ENCODE measurements around the gene MUC6. TPM values are rescaled to one million over a fixed set of nuclear protein-coding genes. Genes with fewer than 3 reads are reported as not detected.

The MUC6 gene
- total and polyA plus RNA-seq, 9 of the 15 experiments (the other 6 are each of a cell fraction or from before 2014, with no cell fraction given): not detected

DNA sequence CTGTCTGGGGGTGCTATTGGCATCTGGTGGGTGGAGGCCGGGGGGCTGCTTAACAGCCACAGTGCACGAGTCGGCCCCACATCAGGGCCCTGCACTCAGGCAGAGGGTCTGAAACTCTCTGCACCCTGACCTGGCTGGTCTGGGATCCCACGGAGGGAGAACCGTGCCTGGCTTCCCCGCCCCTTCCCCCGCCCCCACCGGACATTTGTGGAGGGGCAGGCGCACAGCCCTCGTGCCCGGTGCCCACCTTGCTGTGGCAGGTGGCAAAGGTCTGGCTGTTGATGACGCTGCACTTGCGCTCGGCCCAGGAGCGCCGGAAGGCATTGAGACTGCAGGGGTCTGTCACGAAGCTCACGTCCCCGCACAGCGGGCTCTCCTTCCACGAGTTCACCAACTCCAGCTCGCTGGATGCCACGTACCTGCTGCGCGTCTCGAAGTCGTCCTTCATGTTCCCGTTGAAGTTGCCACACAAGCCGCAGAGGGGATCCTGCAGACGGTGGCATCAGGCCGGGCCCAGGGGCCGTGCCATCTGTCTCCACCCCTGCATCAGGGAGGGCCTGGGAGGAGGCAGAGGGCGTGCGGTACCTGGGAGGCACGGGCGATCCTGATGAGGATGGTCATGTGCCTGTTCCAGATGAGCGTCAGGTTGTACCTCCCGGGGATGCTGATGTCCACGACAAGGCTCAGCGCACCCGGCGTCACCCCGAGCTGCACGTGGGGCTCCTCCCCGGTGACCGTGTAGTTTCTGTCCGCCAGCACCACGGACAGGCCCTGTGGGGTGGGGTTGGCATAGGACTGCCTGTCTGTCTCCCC, 11.7 kb downstream of the MUC6 start:
- CTCF ChIA-PET (ENCODE audit: low intra/inter-chr PET ratio): no interaction called here

DNA sequence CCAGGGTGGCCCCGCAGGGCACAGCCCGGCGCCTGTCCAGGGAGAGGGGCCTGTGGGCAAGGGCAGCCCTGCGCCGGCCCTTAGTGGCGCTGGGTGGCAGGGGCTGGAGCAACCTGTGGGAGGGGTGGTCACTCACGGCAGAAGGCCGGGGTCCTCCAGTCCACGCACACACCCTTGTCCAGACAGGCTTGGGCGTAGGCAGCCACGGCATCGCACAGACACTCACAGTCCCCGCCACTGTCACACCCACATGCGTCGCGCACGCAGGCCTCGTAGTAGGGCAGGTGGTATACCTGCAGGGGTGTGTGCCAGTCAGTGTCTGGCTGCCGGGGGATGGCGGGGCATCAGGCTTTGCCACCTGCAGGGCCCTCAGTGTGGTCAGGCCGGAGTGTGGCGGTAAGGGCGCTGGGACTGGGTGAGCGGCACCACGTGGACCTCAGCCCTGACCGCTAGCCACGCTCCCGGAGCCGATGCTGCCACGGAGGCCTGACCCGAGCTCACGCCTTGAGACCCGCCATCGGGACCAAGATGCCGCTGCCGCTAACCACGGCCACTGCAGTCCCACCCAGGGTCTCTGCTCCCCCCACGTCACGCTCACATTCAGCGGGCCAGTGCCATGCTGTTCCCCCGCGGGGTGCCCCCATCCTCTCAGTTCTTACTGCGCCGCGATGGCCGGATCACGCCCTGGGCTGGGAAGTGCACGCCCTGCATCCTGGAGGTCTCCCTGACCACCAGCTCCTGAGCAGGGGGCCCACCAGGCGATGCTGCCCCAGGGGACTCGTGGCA, 12.5 kb downstream of the MUC6 start:
- DNase-seq (ENCODE audit: extremely low read depth in 1 of 4, low spot score in 3 of 4): no peak
- no peaks in the 10 kb centered on the region for H3K9me3 ChIP-seq (replicated peaks; ENCODE audit: control insufficient read depth, insufficient read depth, low read depth, low read length)
- intact Hi-C loops (cut with micrococcal nuclease): no loop called here
- no peaks in the 10 kb centered on the region for H3K36me3 ChIP-seq (ENCODE audit: control insufficient read depth, insufficient read depth, low read length)
- CTCF ChIA-PET (ENCODE audit: low intra/inter-chr PET ratio): no interaction called here
- in situ Hi-C loops (cut with MboI): no loop called here
- H3K27ac ChIP-seq (ENCODE audit: extremely low read depth, low read depth, low read length): no peak overlapping the region
- H3K79me2 ChIP-seq (ENCODE audit: control insufficient read depth, insufficient read depth, low read length): no peaks in the 10 kb centered on the region
- no peak overlapping the region for H3K9ac ChIP-seq (ENCODE audit: insufficient read depth in 1 of 2, low read depth in 2 of 2, low read length in 2 of 2)
- WGBS (ENCODE audit: insufficient coverage, low coverage, missing lambda C conversion rate): 49% methylated on average over 49 of the region's 50 CpGs
- no TSS peak for BruUV-seq (replicated peaks)
- TF ChIP-seq MAFF (IDR thresholded peaks at IDR 0.05; ENCODE audit: low read length): no peak
- no peak for TF ChIP-seq SRSF3 (IDR thresholded peaks at IDR 0.05; ENCODE audit: insufficient read depth, low read length)
- TF ChIP-seq XRCC5 (IDR thresholded peaks at IDR 0.05; ENCODE audit: low read depth, low read length): no peak
- TF ChIP-seq, protein P1, sequence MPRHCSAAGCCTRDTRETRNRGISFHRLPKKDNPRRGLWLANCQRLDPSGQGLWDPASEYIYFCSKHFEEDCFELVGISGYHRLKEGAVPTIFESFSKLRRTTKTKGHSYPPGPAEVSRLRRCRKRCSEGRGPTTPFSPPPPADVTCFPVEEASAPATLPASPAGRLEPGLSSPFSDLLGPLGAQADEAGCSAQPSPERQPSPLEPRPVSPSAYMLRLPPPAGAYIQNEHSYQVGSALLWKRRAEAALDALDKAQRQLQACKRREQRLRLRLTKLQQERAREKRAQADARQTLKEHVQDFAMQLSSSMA (CRISPR knock-in tag; IDR thresholded peaks at IDR 0.05): no peak
- TF ChIP-seq NR2C1 (IDR thresholded peaks at IDR 0.05): no peak
- TF ChIP-seq NR2C1 (tag; IDR thresholded peaks at IDR 0.05): no peak
- no peak for TF ChIP-seq TOE1 (IDR thresholded peaks at IDR 0.05; ENCODE audit: borderline replicate concordance)
- TF ChIP-seq TOE1 (CRISPR knock-in tag; IDR thresholded peaks at IDR 0.05; ENCODE audit: borderline replicate concordance, low read depth): no peak
- H3K4me1 ChIP-seq (replicated peaks in 1 of 2; ENCODE audit: control insufficient read depth in 2 of 2, insufficient read depth in 2 of 2, low read length in 2 of 2): peaks cover 0 to 50% of the 10 kb centered on the region in 2 experiments; a peak in 1 of 5 replicates
- H3K4me3 ChIP-seq: no peak overlapping the region
- peaks cover 2% of the 10 kb centered on the region for H3K9me1 ChIP-seq (ENCODE audit: control insufficient read depth, insufficient read depth, low read length)
- no peak overlapping the region for H3K4me2 ChIP-seq (ENCODE audit: insufficient read depth, low read length)
- H4K20me1 ChIP-seq (replicated peaks; ENCODE audit: control insufficient read depth, insufficient read depth, low read length): no peaks in the 10 kb centered on the region; the same call in 1 of the 2 replicates
- FAIRE-seq: no peak
- ATAC-seq: no peak
- H2AFZ ChIP-seq (ENCODE audit: low read depth, low read length): no peak overlapping the region
- peaks cover 0 to 77% of the 10 kb centered on the region in 2 experiments; a peak in 4 of 5 replicates for H3K27me3 ChIP-seq (ENCODE audit: control insufficient read depth in 2 of 2, insufficient read depth in 2 of 2, low read length in 2 of 2)
- POLR2A ChIA-PET: no interaction called here

More for the DNA sequence above, 11.7 kb downstream of the MUC6 start:
- Histone ChIP-seq H3K36me3 (ENCODE audit: control insufficient read depth, insufficient read depth, low read length) (no peaks in the 10 kb centered on the region), H3K27ac (ENCODE audit: extremely low read depth, low read depth, low read length) (no peak overlapping the region), H3K9me1 (ENCODE audit: control insufficient read depth, insufficient read depth, low read length) (peaks cover 2% of the 10 kb centered on the region), H3K4me1 (replicated peaks in 1 of 2; ENCODE audit: control insufficient read depth in 2 of 2, insufficient read depth in 2 of 2, low read length in 2 of 2) (peaks cover 0 to 54% of the 10 kb centered on the region in 2 experiments; a peak in 1 of 5 replicates), H3K9ac (ENCODE audit: insufficient read depth in 1 of 2, low read depth in 2 of 2, low read length in 2 of 2) (no peak overlapping the region), H2AFZ (ENCODE audit: low read depth, low read length) (no peak overlapping the region), H3K9me3 (replicated peaks; ENCODE audit: control insufficient read depth, insufficient read depth, low read depth, low read length) (no peaks in the 10 kb centered on the region), H3K4me3 (no peak overlapping the region), H3K4me2 (ENCODE audit: insufficient read depth, low read length) (no peak overlapping the region), H3K79me2 (ENCODE audit: control insufficient read depth, insufficient read depth, low read length) (no peaks in the 10 kb centered on the region), H4K20me1 (replicated peaks; ENCODE audit: control insufficient read depth, insufficient read depth, low read length) (no peaks in the 10 kb centered on the region; the same call in 1 of the 2 replicates), H3K27me3 (ENCODE audit: control insufficient read depth in 2 of 2, insufficient read depth in 2 of 2, low read length in 2 of 2) (peaks cover 0 to 74% of the 10 kb centered on the region in 2 experiments; a peak in 3 of 5 replicates)
- POLR2A ChIA-PET: no interaction called here
- in situ Hi-C loops (cut with MboI) (no loop called here), intact Hi-C loops (cut with micrococcal nuclease) (no loop called here)
- BruUV-seq (replicated peaks): no TSS peak
- DNase-seq (ENCODE audit: extremely low read depth in 1 of 4, low spot score in 3 of 4) (no peak), ATAC-seq (no peak), FAIRE-seq (no peak)
- 28% methylated on average over 42 of the region's 48 CpGs for WGBS (ENCODE audit: insufficient coverage, low coverage, missing lambda C conversion rate)
- no peak for TF ChIP-seq ILK (tag; IDR thresholded peaks at IDR 0.05; ENCODE audit: borderline replicate concordance, low read depth)

Measured in K562 (cell line).